SK-N-SH (cell line): ENCODE results near the gene CCDC69. TPM values are rescaled to one million over a fixed set of nuclear protein-coding genes. Genes with fewer than 3 reads are reported as not detected.

Experiments used
- CTCF ChIA-PET: fragments of 300-600, 350-600 bp; formaldehyde crosslinking; extraction: SDS; loops from one replicate; lab custom pipeline; 2021; lab: Yijun Ruan, JAX
- POLR2A ChIA-PET: fragments of 350-600 bp; sonication (Branson Sonifier 250); formaldehyde crosslinking; extraction: SDS; loops from one replicate; lab custom pipeline; 2020; ENCODE audit warnings: antibody characterized with exemption, inconsistent platforms; lab: Yijun Ruan, JAX
- DNase-seq: peaks from one replicate; pipeline ENCODE4 v3.0.0; 2012
- H2AFZ ChIP-seq: fragments of 200-600 bp; sonication (generic); 2 replicates; pipeline ENCODE4 v1.8.1; 2016; ENCODE audit warnings: antibody characterized with exemption, mild to moderate bottlenecking, low read depth
- H3F3A ChIP-seq: fragments of 200-600 bp; sonication (generic); replicated peaks from 2 replicates; pipeline ENCODE3; 2016; ENCODE audit warnings: antibody characterized with exemption, mild to moderate bottlenecking; ENCODE audit not compliant: insufficient read depth
- H3K27ac ChIP-seq, 2 experiments: fragments of 200-500 bp in 1 of 2; fragments of 200-600 bp in 1 of 2; sonication (Bioruptor generic) in 1 of 2; sonication (generic), shearing (Covaris generic) in 1 of 2; 2 replicates each; pipeline versions ENCODE4 v1.5.1 to v1.6.1; 2014 to 2016; ENCODE audit warnings: low read depth in 2 of 2, inconsistent platforms in 1 of 2, low read length in 1 of 2, mild to moderate bottlenecking in 1 of 2, mixed read lengths in 1 of 2
- H3K27me3 ChIP-seq: fragments of 200-600 bp; sonication (generic), shearing (Covaris generic); 2 replicates; pipeline ENCODE4 v1.6.1; 2016; ENCODE audit warnings: mixed run types; ENCODE audit not compliant: insufficient read depth
- H3K36me3 ChIP-seq, 2 experiments: fragments of 200-500 bp in 1 of 2; fragments of 200-600 bp in 1 of 2; sonication (Bioruptor generic) in 1 of 2; sonication (generic) in 1 of 2; replicated peaks in 1 of 2; 2 replicates each; pipeline versions ENCODE3 to v1.5.1; 2014 to 2016; ENCODE audit warnings: low read length in 1 of 2, mild to moderate bottlenecking in 1 of 2; ENCODE audit not compliant: insufficient read depth in 2 of 2, control insufficient read depth in 1 of 2
- H3K4me1 ChIP-seq, 2 experiments: fragments of 200-500 bp in 1 of 2; fragments of 200-600 bp in 1 of 2; sonication (Bioruptor generic) in 1 of 2; sonication (generic), shearing (Covaris generic) in 1 of 2; 2 replicates each; pipeline versions ENCODE4 v1.5.1 to v1.6.1; 2014 to 2016; ENCODE audit warnings: low read depth in 1 of 2, low read length in 1 of 2, mixed run types in 1 of 2; ENCODE audit not compliant: insufficient read depth in 2 of 2, control insufficient read depth in 1 of 2
- H3K4me2 ChIP-seq: fragments of 200-600 bp; sonication (generic), shearing (Covaris generic); 2 replicates; pipeline ENCODE4 v1.6.1; 2017; ENCODE audit warnings: mixed run types
- H3K4me3 ChIP-seq, 2 experiments: fragments of 200-500 bp in 1 of 2; fragments of 200-600 bp in 1 of 2; sonication (Bioruptor generic) in 1 of 2; sonication (generic), shearing (Covaris generic) in 1 of 2; 2 replicates each; pipeline versions ENCODE4 v1.5.1 to v1.8.1; 2014 to 2016; ENCODE audit warnings: low read depth in 2 of 2, inconsistent platforms in 1 of 2, low read length in 1 of 2, mild to moderate bottlenecking in 1 of 2, mixed read lengths in 1 of 2, moderate library complexity in 1 of 2
- H3K79me2 ChIP-seq: fragments of 200-600 bp; sonication (generic); 2 replicates; pipeline ENCODE4 v1.8.1; 2017; ENCODE audit warnings: mild to moderate bottlenecking; ENCODE audit not compliant: insufficient read depth
- H3K9ac ChIP-seq: fragments of 200-600 bp; sonication (generic); 2 replicates; pipeline ENCODE4 v1.6.1; 2017; ENCODE audit warnings: mixed run types
- H3K9me2 ChIP-seq: fragments of 200-600 bp; sonication (generic); 2 replicates; pipeline ENCODE4 v1.6.1; 2017; ENCODE audit warnings: mixed run types
- H3K9me3 ChIP-seq: fragments of 200-600 bp; sonication (generic); 2 replicates; pipeline ENCODE4 v1.6.1; 2017; ENCODE audit warnings: mixed run types, mild to moderate bottlenecking, moderate library complexity
- H4K20me1 ChIP-seq: fragments of 200-600 bp; sonication (generic); 2 replicates; pipeline ENCODE4 v1.6.1; 2017; ENCODE audit warnings: mild to moderate bottlenecking, mixed run types; ENCODE audit not compliant: insufficient read depth
- ELF1 ChIP-seq: IDR thresholded peaks from 2 replicates; pipeline ENCODE4 v1.4.0; 2012
- FOXM1 ChIP-seq: IDR thresholded peaks from 2 replicates; pipeline ENCODE4 v1.4.0; 2012; ENCODE audit warnings: low read depth, mild to moderate bottlenecking
- MAX ChIP-seq: IDR thresholded peaks from 2 replicates; pipeline ENCODE4 v1.4.0; 2012; ENCODE audit warnings: low read depth
- MXI1 ChIP-seq: IDR thresholded peaks from 2 replicates; pipeline ENCODE4 v1.6.1; 2012; ENCODE audit warnings: mild to moderate bottlenecking, low read depth, low read length, improper control_type of control experiment
- NFIC ChIP-seq: IDR thresholded peaks from 2 replicates; pipeline ENCODE4 v1.4.0; 2012; ENCODE audit warnings: borderline replicate concordance
- NRF1 ChIP-seq: IDR thresholded peaks from 2 replicates; pipeline ENCODE4 v1.6.1; 2012; ENCODE audit warnings: low read depth, mild to moderate bottlenecking, low read length
- POLR2AphosphoS5 ChIP-seq: IDR thresholded peaks from 2 replicates; pipeline ENCODE4 v1.6.1; 2012; ENCODE audit warnings: low read depth, low read length
- RCOR1 ChIP-seq: fragments of 150-350 bp; IDR thresholded peaks from 2 replicates; pipeline ENCODE4 v1.6.1; 2017; ENCODE audit warnings: antibody characterized with exemption, low read length
- RFX5 ChIP-seq: IDR thresholded peaks from 2 replicates; pipeline ENCODE4 v1.6.1; 2012; ENCODE audit warnings: mild to moderate bottlenecking, improper control_type of control experiment, low read length
- RXRA ChIP-seq: IDR thresholded peaks from 2 replicates; pipeline ENCODE4 v1.4.0; 2012; ENCODE audit warnings: low read depth, mild to moderate bottlenecking, borderline replicate concordance
- TAF1 ChIP-seq: IDR thresholded peaks from 2 replicates; pipeline ENCODE4 v1.6.1; 2012; ENCODE audit warnings: low read depth, mild to moderate bottlenecking, low read length, moderate library complexity, borderline replicate concordance
- TEAD4 ChIP-seq: IDR thresholded peaks from 2 replicates; pipeline ENCODE4 v1.4.0; 2012; ENCODE audit warnings: mild to moderate bottlenecking, borderline replicate concordance; ENCODE audit not compliant: insufficient read depth
- YY1 ChIP-seq: IDR thresholded peaks from 2 replicates; pipeline ENCODE4 v1.4.0; 2012; ENCODE audit warnings: low read depth, mild to moderate bottlenecking
- WGBS: methylation state at CpG from one replicate; pipeline ENCODE4 v1.1.6; 2017; ENCODE audit warnings: low lambda C conversion rate; 5-methylcytosine and 5-hydroxymethylcytosine counted together
- polyA plus RNA-seq, 3 experiments: library from polyadenylated mRNA; depleted of rRNA; stranded (reverse); fragments of >200 nt; gene quantifications; 2 replicates each; pipeline ENCODE4 v1.2.3, GENCODE V29; 2012
- TF ChIP-seq, protein P1 (sequence below): IDR thresholded peaks from 2 replicates; pipeline ENCODE4 v1.4.0; 2012; ENCODE audit warnings: low read depth, borderline replicate concordance
- TF ChIP-seq, protein P2 (sequence below): IDR thresholded peaks from 2 replicates; pipeline ENCODE4; 2012
- TF ChIP-seq, protein P3 (sequence below): IDR thresholded peaks from 2 replicates; pipeline ENCODE4 v1.6.1; 2012; ENCODE audit warnings: mild to moderate bottlenecking, low read depth, low read length, moderate library complexity

The CCDC69 gene
- polyA plus RNA-seq, 1 of the 3 experiments (the other 2 are of a cell fraction), result 0.38 TPM

- Histone ChIP-seq H3K4me3 (no peak overlapping the region), H2AFZ (no peak overlapping the region), H3K27ac (no peak overlapping the region), H3K36me3 (no peaks in the 10 kb centered on the region), H3K27me3 (no peaks in the 10 kb centered on the region; the same call in 1 of the 2 replicates), H3F3A (no peaks in the 10 kb centered on the region), H3K79me2 (no peaks in the 10 kb centered on the region), H3K4me1 (no peaks in the 10 kb centered on the region; a peak in 1 of 4 replicates), H3K9ac (no peak overlapping the region), H4K20me1 (no peaks in the 10 kb centered on the region), H3K4me2 (no peak overlapping the region), H3K9me3 (no peaks in the 10 kb centered on the region), H3K9me2 (no peaks in the 10 kb centered on the region)
- POLR2A ChIA-PET, result no interaction called here
- no peak for TF ChIP-seq NRF1
- TF ChIP-seq RCOR1, result no peak
- no peak for TF ChIP-seq TAF1
- TF ChIP-seq, protein P1, sequence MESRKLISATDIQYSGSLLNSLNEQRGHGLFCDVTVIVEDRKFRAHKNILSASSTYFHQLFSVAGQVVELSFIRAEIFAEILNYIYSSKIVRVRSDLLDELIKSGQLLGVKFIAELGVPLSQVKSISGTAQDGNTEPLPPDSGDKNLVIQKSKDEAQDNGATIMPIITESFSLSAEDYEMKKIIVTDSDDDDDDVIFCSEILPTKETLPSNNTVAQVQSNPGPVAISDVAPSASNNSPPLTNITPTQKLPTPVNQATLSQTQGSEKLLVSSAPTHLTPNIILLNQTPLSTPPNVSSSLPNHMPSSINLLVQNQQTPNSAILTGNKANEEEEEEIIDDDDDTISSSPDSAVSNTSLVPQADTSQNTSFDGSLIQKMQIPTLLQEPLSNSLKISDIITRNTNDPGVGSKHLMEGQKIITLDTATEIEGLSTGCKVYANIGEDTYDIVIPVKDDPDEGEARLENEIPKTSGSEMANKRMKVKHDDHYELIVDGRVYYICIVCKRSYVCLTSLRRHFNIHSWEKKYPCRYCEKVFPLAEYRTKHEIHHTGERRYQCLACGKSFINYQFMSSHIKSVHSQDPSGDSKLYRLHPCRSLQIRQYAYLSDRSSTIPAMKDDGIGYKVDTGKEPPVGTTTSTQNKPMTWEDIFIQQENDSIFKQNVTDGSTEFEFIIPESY, result no peak
- TF ChIP-seq RFX5, result no peak
- TF ChIP-seq, protein P2, sequence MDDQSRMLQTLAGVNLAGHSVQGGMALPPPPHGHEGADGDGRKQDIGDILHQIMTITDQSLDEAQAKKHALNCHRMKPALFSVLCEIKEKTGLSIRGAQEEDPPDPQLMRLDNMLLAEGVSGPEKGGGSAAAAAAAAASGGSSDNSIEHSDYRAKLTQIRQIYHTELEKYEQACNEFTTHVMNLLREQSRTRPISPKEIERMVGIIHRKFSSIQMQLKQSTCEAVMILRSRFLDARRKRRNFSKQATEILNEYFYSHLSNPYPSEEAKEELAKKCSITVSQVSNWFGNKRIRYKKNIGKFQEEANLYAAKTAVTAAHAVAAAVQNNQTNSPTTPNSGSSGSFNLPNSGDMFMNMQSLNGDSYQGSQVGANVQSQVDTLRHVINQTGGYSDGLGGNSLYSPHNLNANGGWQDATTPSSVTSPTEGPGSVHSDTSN, result no peak
- no peak for TF ChIP-seq YY1
- TF ChIP-seq FOXM1, result no peak
- TF ChIP-seq TEAD4, result no peak
- no peak for TF ChIP-seq MXI1
- no peak for TF ChIP-seq ELF1
- 72% methylated on average over 4 of the region's 4 CpGs for WGBS
- no peak for DNase-seq
- CTCF ChIA-PET, result interaction anchor here (1.3 to 3.7 kb wide), 6 partner anchors 9 to 131 kb away, joined by 3 to 31 read pairs (median 6); no protein-coding TSS in a partner anchor
Measured at GRCh38 chr5:151182524-151182900, 41.4 kb downstream of the CCDC69 start.

- no peak overlapping the region for H3K27ac ChIP-seq
- ChIA-PET CTCF (interaction anchor here (1.3 to 3.7 kb wide), 5 partner anchors 14 to 131 kb away, joined by 3 to 31 read pairs (median 8); no protein-coding TSS in a partner anchor), POLR2A (no interaction called here)
- TF ChIP-seq MAX (no peak), RXRA (no peak), NFIC (no peak), POLR2AphosphoS5 (no peak)
- TF ChIP-seq, protein P3, sequence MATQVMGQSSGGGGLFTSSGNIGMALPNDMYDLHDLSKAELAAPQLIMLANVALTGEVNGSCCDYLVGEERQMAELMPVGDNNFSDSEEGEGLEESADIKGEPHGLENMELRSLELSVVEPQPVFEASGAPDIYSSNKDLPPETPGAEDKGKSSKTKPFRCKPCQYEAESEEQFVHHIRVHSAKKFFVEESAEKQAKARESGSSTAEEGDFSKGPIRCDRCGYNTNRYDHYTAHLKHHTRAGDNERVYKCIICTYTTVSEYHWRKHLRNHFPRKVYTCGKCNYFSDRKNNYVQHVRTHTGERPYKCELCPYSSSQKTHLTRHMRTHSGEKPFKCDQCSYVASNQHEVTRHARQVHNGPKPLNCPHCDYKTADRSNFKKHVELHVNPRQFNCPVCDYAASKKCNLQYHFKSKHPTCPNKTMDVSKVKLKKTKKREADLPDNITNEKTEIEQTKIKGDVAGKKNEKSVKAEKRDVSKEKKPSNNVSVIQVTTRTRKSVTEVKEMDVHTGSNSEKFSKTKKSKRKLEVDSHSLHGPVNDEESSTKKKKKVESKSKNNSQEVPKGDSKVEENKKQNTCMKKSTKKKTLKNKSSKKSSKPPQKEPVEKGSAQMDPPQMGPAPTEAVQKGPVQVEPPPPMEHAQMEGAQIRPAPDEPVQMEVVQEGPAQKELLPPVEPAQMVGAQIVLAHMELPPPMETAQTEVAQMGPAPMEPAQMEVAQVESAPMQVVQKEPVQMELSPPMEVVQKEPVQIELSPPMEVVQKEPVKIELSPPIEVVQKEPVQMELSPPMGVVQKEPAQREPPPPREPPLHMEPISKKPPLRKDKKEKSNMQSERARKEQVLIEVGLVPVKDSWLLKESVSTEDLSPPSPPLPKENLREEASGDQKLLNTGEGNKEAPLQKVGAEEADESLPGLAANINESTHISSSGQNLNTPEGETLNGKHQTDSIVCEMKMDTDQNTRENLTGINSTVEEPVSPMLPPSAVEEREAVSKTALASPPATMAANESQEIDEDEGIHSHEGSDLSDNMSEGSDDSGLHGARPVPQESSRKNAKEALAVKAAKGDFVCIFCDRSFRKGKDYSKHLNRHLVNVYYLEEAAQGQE, result no peak
- TF ChIP-seq, protein P1, result no peak
- TF ChIP-seq, protein P2, result no peak
Measured at GRCh38 chr5:151181818-151182523, 41.9 kb downstream of the CCDC69 start.

More at GRCh38 chr5:151181818-151182523, 41.9 kb downstream of the CCDC69 start:
- Histone ChIP-seq H3K9ac (no peak overlapping the region), H3K4me1 (no peaks in the 10 kb centered on the region; a peak in 1 of 4 replicates), H3K4me2 (no peak overlapping the region), H3F3A (no peaks in the 10 kb centered on the region), H4K20me1 (no peaks in the 10 kb centered on the region), H2AFZ (no peak overlapping the region), H3K9me3 (no peaks in the 10 kb centered on the region), H3K4me3 (no peak overlapping the region), H3K27me3 (no peaks in the 10 kb centered on the region; the same call in 1 of the 2 replicates), H3K79me2 (no peaks in the 10 kb centered on the region), H3K9me2 (no peaks in the 10 kb centered on the region), H3K36me3 (no peaks in the 10 kb centered on the region)
- DNase-seq, result no peak
- 25% methylated on average over 4 of the region's 4 CpGs for WGBS
